ENCODE results near the gene SVIL.
"Not testable (repeated sequence)": the region's sequence is repeated elsewhere in the genome, so short reads cannot be mapped to it uniquely, and the experiment has no call there.

Gene SVIL

DNA sequence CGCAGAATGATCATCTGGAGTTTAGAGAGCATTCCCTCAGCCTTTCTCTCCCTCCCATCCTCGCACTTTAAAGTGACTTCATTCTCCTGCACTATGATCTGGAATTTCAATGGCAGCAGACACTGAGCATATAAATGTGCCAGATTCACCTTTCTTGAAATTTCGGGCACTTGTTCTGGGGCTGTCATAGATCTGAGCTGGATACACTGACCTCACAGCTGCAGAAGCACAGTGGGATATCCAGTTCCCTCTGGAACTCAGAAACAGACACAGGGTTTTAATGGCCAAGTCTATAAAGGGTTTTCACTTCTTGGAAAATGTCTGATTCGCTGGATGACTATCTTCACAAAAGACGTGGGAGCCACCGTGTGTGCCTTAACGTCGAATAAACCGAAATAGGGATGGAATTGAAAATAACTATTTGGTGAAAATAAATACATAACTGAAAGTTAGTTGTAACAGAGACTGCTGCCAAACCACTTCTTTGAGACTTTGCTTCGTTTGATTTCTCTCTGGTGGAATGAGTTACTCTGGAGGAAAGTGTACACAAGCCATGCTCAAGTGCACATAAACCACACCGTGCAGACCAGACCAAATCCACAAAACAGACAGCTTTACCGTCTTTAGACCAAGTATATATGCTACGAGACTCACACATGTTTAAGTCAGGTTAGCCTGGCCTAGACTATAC, 126.1 kb downstream of the SVIL start:
- H3K36me3 ChIP-seq (ENCODE audit: insufficient read depth, insufficient read length, low read length) = peaks cover 37% of the 10 kb centered on the region
- no peaks in the 10 kb centered on the region for H3K27me3 ChIP-seq (ENCODE audit: insufficient read depth, insufficient read length)
- H3K9me3 ChIP-seq (ENCODE audit: insufficient read depth, low read length) = no peaks in the 10 kb centered on the region
- no peak overlapping the region for H3K4me3 ChIP-seq (ENCODE audit: insufficient read length, low read depth)
- TF ChIP-seq YY1 (IDR thresholded peaks at IDR 0.05; ENCODE audit: insufficient read depth, insufficient read length) (no peak), SUZ12 (IDR thresholded peaks at IDR 0.05; ENCODE audit: extremely low read depth, insufficient read depth, insufficient read length) (no peak), ZNF274 (IDR thresholded peaks at IDR 0.05; ENCODE audit: low read depth, low read length) (no peak)
- DNase-seq (ENCODE audit: low read depth, low spot score) = no peak
- no peak overlapping the region for H3K9ac ChIP-seq (ENCODE audit: insufficient read length, low read depth)
- H3K4me1 ChIP-seq (ENCODE audit: insufficient read depth, insufficient read length) = no peaks in the 10 kb centered on the region

DNA sequence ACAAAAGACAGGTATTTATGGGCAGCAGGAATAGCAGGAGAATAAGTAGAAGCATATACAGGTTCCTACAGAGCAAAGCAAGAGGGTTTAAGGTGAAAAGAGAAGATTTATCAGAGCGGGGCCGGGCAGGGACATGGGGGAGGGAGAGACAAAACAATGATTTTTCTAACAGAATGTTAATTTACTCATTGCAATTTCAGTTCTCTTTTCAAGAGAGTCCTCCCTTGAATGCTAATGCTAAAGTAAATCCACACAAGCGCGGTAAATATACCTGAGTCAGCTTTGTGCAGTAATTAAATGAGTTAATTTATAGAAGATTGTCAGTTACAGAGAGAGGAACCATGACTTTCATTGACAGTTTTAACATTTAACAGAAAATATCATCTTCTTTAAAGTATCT, 127.0 kb downstream of the SVIL start:
- DNase-seq (ENCODE audit: low read depth, low spot score); H3K9me3 ChIP-seq (ENCODE audit: insufficient read depth, low read length); H3K4me1 ChIP-seq (ENCODE audit: insufficient read depth, insufficient read length); H3K4me3 ChIP-seq (ENCODE audit: insufficient read length, low read depth); H3K9ac ChIP-seq (ENCODE audit: insufficient read length, low read depth); H3K27me3 ChIP-seq (ENCODE audit: insufficient read depth, insufficient read length): not testable (repeated sequence)
- peaks cover 38% of the 10 kb centered on the region for H3K36me3 ChIP-seq (ENCODE audit: insufficient read depth, insufficient read length, low read length)

DNA sequence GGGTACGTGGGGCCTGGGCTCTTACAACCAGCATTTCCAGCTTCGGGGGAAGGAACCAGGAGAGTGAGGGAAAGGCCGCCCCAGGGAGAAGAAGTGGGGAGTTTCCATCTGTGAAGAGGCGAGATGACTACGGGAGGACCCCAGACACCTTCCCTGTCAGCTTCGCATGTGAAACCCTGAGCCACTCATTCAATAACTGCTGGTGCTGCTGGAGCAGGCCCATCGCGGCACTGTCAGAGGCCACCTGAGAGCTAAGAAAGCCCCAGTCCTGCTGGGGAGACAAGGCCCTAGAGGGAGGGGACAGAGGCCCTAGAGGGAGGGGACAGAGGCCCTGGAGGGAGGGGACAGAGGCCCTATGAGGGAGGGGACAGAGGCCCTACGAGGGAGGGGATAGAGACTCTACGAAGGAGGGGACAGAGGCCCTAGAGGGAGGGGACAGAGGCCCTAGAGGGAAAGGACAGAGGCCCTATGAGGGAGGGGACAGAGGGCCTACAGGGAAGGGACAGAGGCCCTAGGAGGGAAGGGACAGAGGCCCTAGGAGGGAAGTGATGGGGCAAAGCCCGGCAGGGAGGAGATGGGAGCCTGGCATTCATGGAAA, 128.3 kb downstream of the SVIL start:
- not testable (repeated sequence) for H3K9ac ChIP-seq (ENCODE audit: insufficient read length, low read depth); H3K4me1 ChIP-seq (ENCODE audit: insufficient read depth, insufficient read length); H3K4me3 ChIP-seq (ENCODE audit: insufficient read length, low read depth); DNase-seq (ENCODE audit: low read depth, low spot score); H3K9me3 ChIP-seq (ENCODE audit: insufficient read depth, low read length); H3K27me3 ChIP-seq (ENCODE audit: insufficient read depth, insufficient read length)
- peaks cover 25% of the 10 kb centered on the region for H3K36me3 ChIP-seq (ENCODE audit: insufficient read depth, insufficient read length, low read length)

DNA sequence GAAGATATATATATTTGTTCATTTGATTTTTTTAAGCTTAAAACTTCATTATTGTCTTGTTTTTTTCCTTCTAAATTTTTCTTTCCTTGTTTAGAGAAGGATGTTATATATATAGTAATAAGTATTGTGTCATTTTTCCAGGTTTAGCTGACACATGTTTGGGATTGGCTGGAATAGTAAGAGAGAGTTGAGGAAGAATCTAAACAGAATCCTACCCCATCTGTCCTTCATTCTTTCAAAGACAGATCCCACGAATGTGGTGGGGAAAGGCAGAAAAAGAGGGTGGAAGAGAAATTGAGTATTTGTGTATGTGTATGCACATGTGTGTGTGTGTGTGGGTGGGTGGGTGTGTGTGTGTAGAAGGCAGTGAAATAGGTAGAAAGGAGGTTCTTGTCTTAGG, 132.4 kb downstream of the SVIL start:
- Histone ChIP-seq H3K9me3 (ENCODE audit: insufficient read depth, low read length) (no peaks in the 10 kb centered on the region), H3K36me3 (ENCODE audit: insufficient read depth, insufficient read length, low read length) (peaks cover 34% of the 10 kb centered on the region), H3K4me3 (ENCODE audit: insufficient read length, low read depth) (no peak overlapping the region), H3K27me3 (ENCODE audit: insufficient read depth, insufficient read length) (no peaks in the 10 kb centered on the region), H3K4me1 (ENCODE audit: insufficient read depth, insufficient read length) (no peaks in the 10 kb centered on the region), H3K9ac (ENCODE audit: insufficient read length, low read depth) (no peak overlapping the region)
- no peak for DNase-seq (ENCODE audit: low read depth, low spot score)
- no peak for TF ChIP-seq YY1 (IDR thresholded peaks at IDR 0.05; ENCODE audit: insufficient read depth, insufficient read length)
- no peak for TF ChIP-seq ZNF274 (IDR thresholded peaks at IDR 0.05; ENCODE audit: low read depth, low read length)
- no peak for TF ChIP-seq SUZ12 (IDR thresholded peaks at IDR 0.05; ENCODE audit: extremely low read depth, insufficient read depth, insufficient read length)

DNA sequence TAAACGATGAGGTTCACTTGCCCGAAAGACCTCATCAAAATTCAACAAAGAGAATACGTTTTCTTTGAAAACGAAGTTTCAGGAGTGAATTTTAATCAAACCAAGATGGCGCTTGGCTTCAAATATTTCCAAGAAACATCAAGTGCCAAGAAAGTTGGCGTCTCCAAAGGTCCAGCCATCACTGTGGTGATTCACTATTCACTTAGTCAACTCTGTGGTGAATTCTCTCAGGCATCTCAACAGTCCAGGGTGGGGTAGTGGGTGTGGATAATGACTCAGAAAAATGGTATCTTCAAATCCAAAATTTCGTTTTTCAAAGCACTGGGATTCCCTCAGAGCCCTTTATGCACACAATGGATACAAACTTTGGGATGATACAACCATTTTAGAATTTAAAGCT, 133.1 kb downstream of the SVIL start:
- Histone ChIP-seq H3K9ac (ENCODE audit: insufficient read length, low read depth) (no peak overlapping the region), H3K4me1 (ENCODE audit: insufficient read depth, insufficient read length) (no peaks in the 10 kb centered on the region), H3K36me3 (ENCODE audit: insufficient read depth, insufficient read length, low read length) (peaks cover 28% of the 10 kb centered on the region), H3K4me3 (ENCODE audit: insufficient read length, low read depth) (no peak overlapping the region), H3K9me3 (ENCODE audit: insufficient read depth, low read length) (no peaks in the 10 kb centered on the region), H3K27me3 (ENCODE audit: insufficient read depth, insufficient read length) (no peaks in the 10 kb centered on the region)
- no peak for DNase-seq (ENCODE audit: low read depth, low spot score)
- TF ChIP-seq YY1 (IDR thresholded peaks at IDR 0.05; ENCODE audit: insufficient read depth, insufficient read length) (no peak), ZNF274 (IDR thresholded peaks at IDR 0.05; ENCODE audit: low read depth, low read length) (no peak), SUZ12 (IDR thresholded peaks at IDR 0.05; ENCODE audit: extremely low read depth, insufficient read depth, insufficient read length) (no peak)

DNA sequence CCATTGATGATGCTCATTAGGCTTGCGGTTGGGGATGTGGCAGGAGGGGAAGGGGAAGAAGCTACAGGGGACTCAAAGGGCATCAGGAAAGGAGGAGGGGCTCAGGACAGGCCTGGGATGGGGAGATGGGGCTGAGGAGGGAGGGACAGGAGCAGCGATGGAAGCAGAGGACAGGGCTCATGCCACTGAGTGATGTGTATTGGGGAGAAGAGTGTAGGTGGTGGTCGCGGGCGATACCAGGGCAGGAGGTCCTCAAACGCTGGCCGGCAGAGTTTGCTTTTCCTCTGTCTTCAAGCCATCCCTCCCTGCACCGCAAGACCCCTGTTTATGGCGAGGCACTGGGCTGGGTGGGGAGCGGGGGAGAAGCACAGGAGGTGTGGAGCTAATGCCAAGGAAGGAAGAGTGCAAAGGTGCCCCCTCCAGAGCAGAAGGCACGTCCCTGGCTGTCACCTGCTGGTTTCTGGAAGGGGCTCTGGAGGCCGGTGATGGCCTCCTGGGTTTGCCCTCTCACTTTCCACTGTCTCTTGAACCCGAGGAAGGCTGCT, 134.7 kb downstream of the SVIL start:
- no peak for TF ChIP-seq YY1 (IDR thresholded peaks at IDR 0.05; ENCODE audit: insufficient read depth, insufficient read length)
- no peak for TF ChIP-seq SUZ12 (IDR thresholded peaks at IDR 0.05; ENCODE audit: extremely low read depth, insufficient read depth, insufficient read length)
- no peak for TF ChIP-seq ZNF274 (IDR thresholded peaks at IDR 0.05; ENCODE audit: low read depth, low read length)
- H3K36me3 ChIP-seq (ENCODE audit: insufficient read depth, insufficient read length, low read length) = peaks cover 35% of the 10 kb centered on the region

DNA sequence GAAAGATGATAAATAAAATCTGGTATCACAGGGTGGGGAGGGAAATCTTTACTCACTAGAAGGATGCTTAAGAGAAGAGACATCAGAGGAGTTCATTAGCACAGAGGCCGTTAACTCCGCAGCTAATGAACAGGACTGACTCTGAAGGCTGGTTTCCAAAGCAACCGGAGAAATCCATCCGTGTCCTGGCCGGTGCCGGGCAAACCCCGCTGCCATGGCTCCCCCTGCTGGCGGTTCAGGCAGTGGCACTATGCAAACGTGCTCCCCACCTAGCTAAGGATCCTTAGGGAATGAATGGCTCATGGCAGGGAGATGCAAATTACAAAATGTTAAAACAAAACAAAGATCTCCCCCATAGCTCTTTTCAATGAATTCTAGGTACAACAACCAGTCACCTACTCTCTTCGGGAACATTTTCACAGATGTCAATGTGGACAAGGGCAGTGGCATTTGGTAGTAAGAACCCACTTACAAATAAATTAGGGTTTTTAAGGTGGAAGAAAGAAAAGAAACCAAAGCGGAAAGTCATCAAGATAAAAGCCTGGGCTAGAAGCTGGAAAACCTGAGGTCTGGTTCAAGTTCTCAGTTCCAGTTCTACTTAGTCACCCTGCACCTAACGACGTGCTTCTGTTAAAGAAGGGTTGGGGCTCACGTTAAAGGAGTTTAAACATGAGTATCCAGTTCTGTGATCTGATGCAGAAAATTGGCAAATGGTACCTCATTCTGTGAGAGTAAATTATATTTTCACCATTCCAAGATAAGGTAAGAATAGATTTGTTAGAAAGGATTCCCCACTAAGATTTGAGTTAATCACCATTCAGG, 138.2 kb downstream of the SVIL start:
- TF ChIP-seq ZNF274 (IDR thresholded peaks at IDR 0.05; ENCODE audit: low read depth, low read length) = no peak
- no peak for TF ChIP-seq SUZ12 (IDR thresholded peaks at IDR 0.05; ENCODE audit: extremely low read depth, insufficient read depth, insufficient read length)
- TF ChIP-seq YY1 (IDR thresholded peaks at IDR 0.05; ENCODE audit: insufficient read depth, insufficient read length) = no peak
- peaks cover 63% of the 10 kb centered on the region for H3K36me3 ChIP-seq (ENCODE audit: insufficient read depth, insufficient read length, low read length)
- no peaks in the 10 kb centered on the region for H3K4me1 ChIP-seq (ENCODE audit: insufficient read depth, insufficient read length)
- peak; percentile 83 for DNase-seq (ENCODE audit: low read depth, low spot score)
- no peak overlapping the region for H3K4me3 ChIP-seq (ENCODE audit: insufficient read length, low read depth)
- H3K9ac ChIP-seq (ENCODE audit: insufficient read length, low read depth) = no peak overlapping the region
- H3K27me3 ChIP-seq (ENCODE audit: insufficient read depth, insufficient read length) = no peaks in the 10 kb centered on the region
- H3K9me3 ChIP-seq (ENCODE audit: insufficient read depth, low read length) = no peaks in the 10 kb centered on the region

More for the DNA sequence above, 134.7 kb downstream of the SVIL start:
- H3K4me1 ChIP-seq (ENCODE audit: insufficient read depth, insufficient read length) = no peaks in the 10 kb centered on the region
- DNase-seq (ENCODE audit: low read depth, low spot score) = no peak
- H3K9ac ChIP-seq (ENCODE audit: insufficient read length, low read depth) = no peak overlapping the region
- H3K27me3 ChIP-seq (ENCODE audit: insufficient read depth, insufficient read length) = no peaks in the 10 kb centered on the region
- no peaks in the 10 kb centered on the region for H3K9me3 ChIP-seq (ENCODE audit: insufficient read depth, low read length)
- no peak overlapping the region for H3K4me3 ChIP-seq (ENCODE audit: insufficient read length, low read depth)
